Measurements from ENCODE around the gene SEPTIN7. TPM values are rescaled to one million over a fixed set of nuclear protein-coding genes. Genes with fewer than 3 reads are reported as not detected.

Gene SEPTIN7
- total and polyA plus RNA-seq, 2 experiments from 2014 or later, result 280 to 347 TPM

- WGBS (ENCODE audit: low lambda C conversion rate, missing lambda C conversion rate), result 70% methylated on average over 2 of the region's 2 CpGs
- Histone ChIP-seq H3K27ac (no peak overlapping the region), H3K4me3 (no peak overlapping the region), H3K36me3 (replicated peaks; ENCODE audit: insufficient read depth, low read depth) (no peaks in the 10 kb centered on the region), H3K4me2 (no peak overlapping the region), H3K79me2 (peaks cover 97% of the 10 kb centered on the region), H3K27me3 (no peaks in the 10 kb centered on the region), H3K9me3 (ENCODE audit: low read depth) (no peaks in the 10 kb centered on the region), H2AFZ (no peak overlapping the region), H3K4me1 (ENCODE audit: insufficient read depth) (no peaks in the 10 kb centered on the region), H4K20me1 (ENCODE audit: insufficient read depth, poor library complexity, severe bottlenecking) (peaks cover 20% of the 10 kb centered on the region), H3K9me2 (replicated peaks; ENCODE audit: insufficient read depth) (no peaks in the 10 kb centered on the region)
- DNase-seq (ENCODE audit: low spot score), result no peak
- TF ChIP-seq EZH2phosphoT487 (IDR thresholded peaks at IDR 0.05; ENCODE audit: low read depth, severe bottlenecking, unreplicated experiment) (no peak), CTCF (IDR thresholded peaks at IDR 0.05; ENCODE audit: poor library complexity) (no peak), EZH2 (IDR thresholded peaks at IDR 0.05; ENCODE audit: borderline replicate concordance) (no peak)
These were observed 47.9 kb downstream of the SEPTIN7 start for GRCh38 chr7:35848725-35849124.

DNA sequence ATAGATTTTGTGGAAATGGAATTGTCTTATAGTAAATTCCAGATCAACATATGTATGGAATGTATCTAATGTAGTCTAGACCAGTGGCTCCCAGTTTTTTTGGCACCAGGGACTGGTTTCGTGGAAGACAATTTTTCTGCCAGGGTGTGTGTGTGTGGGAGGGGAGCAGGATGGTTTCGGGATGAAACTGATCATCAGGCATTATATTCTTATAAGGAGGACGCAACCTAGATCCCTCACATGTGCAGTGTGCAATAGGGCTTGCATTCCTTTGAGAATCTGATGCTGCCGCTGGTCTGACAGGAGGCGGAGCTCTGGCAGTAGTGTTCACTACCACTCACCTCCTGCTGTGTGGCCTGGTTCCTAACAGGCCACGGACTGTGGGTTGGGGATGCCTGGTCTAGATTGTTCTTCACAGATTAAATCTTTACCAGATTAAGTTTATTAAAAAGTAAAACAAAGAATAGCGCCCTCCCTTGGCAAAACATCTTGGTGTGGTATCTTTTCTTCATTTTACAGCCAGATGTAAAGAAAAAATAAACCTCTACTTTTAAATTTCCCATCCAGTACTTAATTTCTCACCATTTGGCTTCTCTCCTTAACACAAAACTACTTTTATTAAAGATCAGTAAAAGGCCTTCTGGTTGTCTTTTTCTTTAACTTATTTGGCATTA, 48.4 kb downstream of the SEPTIN7 start:
- no peak for DNase-seq (ENCODE audit: low spot score)
- no peaks in the 10 kb centered on the region for H3K9me2 ChIP-seq (replicated peaks; ENCODE audit: insufficient read depth)
- H3K27me3 ChIP-seq, result no peaks in the 10 kb centered on the region
- H3K36me3 ChIP-seq (replicated peaks; ENCODE audit: insufficient read depth, low read depth), result no peaks in the 10 kb centered on the region
- peaks cover 97% of the 10 kb centered on the region for H3K79me2 ChIP-seq
- no peak overlapping the region for H2AFZ ChIP-seq
- no peak overlapping the region for H3K4me3 ChIP-seq
- no peak overlapping the region for H3K4me2 ChIP-seq
- WGBS (ENCODE audit: low lambda C conversion rate, missing lambda C conversion rate), result 82% methylated on average over 7 of the region's 7 CpGs
- H3K4me1 ChIP-seq (ENCODE audit: insufficient read depth), result no peaks in the 10 kb centered on the region
- peaks cover 20% of the 10 kb centered on the region for H4K20me1 ChIP-seq (ENCODE audit: insufficient read depth, poor library complexity, severe bottlenecking)
- no peak for TF ChIP-seq EZH2phosphoT487 (IDR thresholded peaks at IDR 0.05; ENCODE audit: low read depth, severe bottlenecking, unreplicated experiment)
- no peak for TF ChIP-seq EZH2 (IDR thresholded peaks at IDR 0.05; ENCODE audit: borderline replicate concordance)
- no peak for TF ChIP-seq CTCF (IDR thresholded peaks at IDR 0.05; ENCODE audit: poor library complexity)
- H3K27ac ChIP-seq, result no peak overlapping the region
- no peaks in the 10 kb centered on the region for H3K9me3 ChIP-seq (ENCODE audit: low read depth)

- TF ChIP-seq EZH2phosphoT487 (IDR thresholded peaks at IDR 0.05; ENCODE audit: low read depth, severe bottlenecking, unreplicated experiment) (no peak), EZH2 (IDR thresholded peaks at IDR 0.05; ENCODE audit: borderline replicate concordance) (no peak)
- peaks cover 97% of the 10 kb centered on the region for H3K79me2 ChIP-seq
- H2AFZ ChIP-seq, result no peak overlapping the region
- no peaks in the 10 kb centered on the region for H3K9me2 ChIP-seq (replicated peaks; ENCODE audit: insufficient read depth)
- no peak overlapping the region for H3K4me2 ChIP-seq
- no peaks in the 10 kb centered on the region for H3K4me1 ChIP-seq (ENCODE audit: insufficient read depth)
- no peaks in the 10 kb centered on the region for H3K36me3 ChIP-seq (replicated peaks; ENCODE audit: insufficient read depth, low read depth)
- no peak overlapping the region for H3K4me3 ChIP-seq
- H3K27ac ChIP-seq, result no peak overlapping the region
- DNase-seq (ENCODE audit: low spot score), result no peak
- no peaks in the 10 kb centered on the region for H3K9me3 ChIP-seq (ENCODE audit: low read depth)
- H4K20me1 ChIP-seq (ENCODE audit: insufficient read depth, poor library complexity, severe bottlenecking), result peaks cover 18% of the 10 kb centered on the region
- no peaks in the 10 kb centered on the region for H3K27me3 ChIP-seq
These were observed 49.1 kb downstream of the SEPTIN7 start for GRCh38 chr7:35849954-35850353.

Other genes starting within 250 kb of the SEPTIN7 start
- 25.5 and 31.3 TPM in 2 replicates for gene HERPUD2, start 105.9 kb upstream of the SEPTIN7 start, total RNA-seq
- 26.8 and 28.0 TPM in 2 replicates for gene HERPUD2, start 105.9 kb upstream of the SEPTIN7 start, polyA plus RNA-seq

All from hepatocyte (in vitro differentiated cells).